Measurements from ENCODE around the gene FOXJ3. TPM values are rescaled to one million over a fixed set of nuclear protein-coding genes. Genes with fewer than 3 reads are reported as not detected.
"Not testable (repeated sequence)": the region's sequence is repeated elsewhere in the genome, so short reads cannot be mapped to it uniquely, and the experiment has no call there.

Gene FOXJ3
- total RNA-seq, 2 donors from 2014 or later = 67.3 to 79.4 TPM

- Histone ChIP-seq H3K27ac (ENCODE audit: low read depth, low read length) (no peak overlapping the region), H3K4me3 (ENCODE audit: low read length) (no peak overlapping the region), H3K4me1 (ENCODE audit: control insufficient read depth, insufficient read depth, low read length) (no peaks in the 10 kb centered on the region), H3K27me3 (ENCODE audit: control insufficient read depth, insufficient read depth, low read length, poor library complexity, severe bottlenecking) (no peaks in the 10 kb centered on the region), H3K9ac (ENCODE audit: extremely low read depth, low read length, poor library complexity, severe bottlenecking) (no peak overlapping the region), H3K9me3 (ENCODE audit: control insufficient read depth, low read length) (no peaks in the 10 kb centered on the region), H3K36me3 (ENCODE audit: control insufficient read depth, insufficient read depth, low read length) (peaks cover 33% of the 10 kb centered on the region)
- H3K36me3 Mint-ChIP-seq (ENCODE audit: low read depth) = peaks cover 45% of the 10 kb centered on the region
- no peak overlapping the region for H3K4me3 Mint-ChIP-seq
- no peaks in the 10 kb centered on the region for H3K9me3 Mint-ChIP-seq
- H3K27ac Mint-ChIP-seq = peak overlapping the region; percentile 64
- no peak for TF ChIP-seq CTCF (conservative IDR thresholded peaks at IDR 0.05)
- peaks cover 13% of the 10 kb centered on the region for H3K4me1 Mint-ChIP-seq
- no peaks in the 10 kb centered on the region for H3K27me3 Mint-ChIP-seq (ENCODE audit: insufficient read depth)
- 94 to 100% methylated on average over 4 to 6 of the region's 6 CpGs for WGBS, 2 experiments (ENCODE audit: insufficient coverage in 1 of 2, insufficient read length in 1 of 2)
- no peak for DNase-seq
Measured at GRCh38 chr1:42210421-42211133, 124.5 kb downstream of the FOXJ3 start.

- 92 to 94% methylated on average over 3 to 6 of the region's 6 CpGs for WGBS, 2 experiments (ENCODE audit: insufficient coverage in 1 of 2, insufficient read length in 1 of 2)
- Mint-ChIP-seq H3K27ac (peak overlapping the region; percentile 64), H3K36me3 (ENCODE audit: low read depth) (peaks cover 54% of the 10 kb centered on the region), H3K27me3 (ENCODE audit: insufficient read depth) (no peaks in the 10 kb centered on the region), H3K4me1 (peaks cover 10% of the 10 kb centered on the region), H3K9me3 (no peaks in the 10 kb centered on the region), H3K4me3 (no peak overlapping the region)
- Histone ChIP-seq H3K9me3 (ENCODE audit: control insufficient read depth, low read length) (no peaks in the 10 kb centered on the region), H3K36me3 (ENCODE audit: control insufficient read depth, insufficient read depth, low read length) (peaks cover 41% of the 10 kb centered on the region), H3K27me3 (ENCODE audit: control insufficient read depth, insufficient read depth, low read length, poor library complexity, severe bottlenecking) (no peaks in the 10 kb centered on the region), H3K9ac (ENCODE audit: extremely low read depth, low read length, poor library complexity, severe bottlenecking) (no peak overlapping the region), H3K27ac (ENCODE audit: low read depth, low read length) (no peak overlapping the region), H3K4me3 (ENCODE audit: low read length) (no peak overlapping the region), H3K4me1 (ENCODE audit: control insufficient read depth, insufficient read depth, low read length) (no peaks in the 10 kb centered on the region)
- peak; percentile 42 for DNase-seq
- TF ChIP-seq CTCF (conservative IDR thresholded peaks at IDR 0.05) = no peak
Measured at GRCh38 chr1:42209526-42210251, 125.3 kb downstream of the FOXJ3 start.

- H3K9me3 ChIP-seq (ENCODE audit: control insufficient read depth, low read length); H3K9me3 Mint-ChIP-seq; H3K27ac ChIP-seq (ENCODE audit: low read depth, low read length); H3K4me1 Mint-ChIP-seq; H3K4me3 ChIP-seq (ENCODE audit: low read length); H3K9ac ChIP-seq (ENCODE audit: extremely low read depth, low read length, poor library complexity, severe bottlenecking); H3K4me3 Mint-ChIP-seq; H3K27ac Mint-ChIP-seq; H3K4me1 ChIP-seq (ENCODE audit: control insufficient read depth, insufficient read depth, low read length); H3K27me3 ChIP-seq (ENCODE audit: control insufficient read depth, insufficient read depth, low read length, poor library complexity, severe bottlenecking); H3K27me3 Mint-ChIP-seq (ENCODE audit: insufficient read depth); DNase-seq: not testable (repeated sequence)
- WGBS, 2 experiments (ENCODE audit: insufficient coverage in 1 of 2, insufficient read length in 1 of 2) = 98 to 100% methylated on average over 1 to 2 of the region's 2 CpGs
- peaks cover 56% of the 10 kb centered on the region for H3K36me3 ChIP-seq (ENCODE audit: control insufficient read depth, insufficient read depth, low read length)
- H3K36me3 Mint-ChIP-seq (ENCODE audit: low read depth) = peaks cover 63% of the 10 kb centered on the region
Measured at GRCh38 chr1:42206930-42207329, 128.1 kb downstream of the FOXJ3 start.

Measured in endodermal cell (in vitro differentiated cells).